Measurements from ENCODE around the gene MTERF4. TPM values are rescaled to one million over a fixed set of nuclear protein-coding genes. Genes with fewer than 3 reads are reported as not detected.

Gene MTERF4
- polyA plus RNA-seq, 2 of the 4 experiments (the other 2 are of a cell fraction) = 44.9 to 47.1 TPM

DNA sequence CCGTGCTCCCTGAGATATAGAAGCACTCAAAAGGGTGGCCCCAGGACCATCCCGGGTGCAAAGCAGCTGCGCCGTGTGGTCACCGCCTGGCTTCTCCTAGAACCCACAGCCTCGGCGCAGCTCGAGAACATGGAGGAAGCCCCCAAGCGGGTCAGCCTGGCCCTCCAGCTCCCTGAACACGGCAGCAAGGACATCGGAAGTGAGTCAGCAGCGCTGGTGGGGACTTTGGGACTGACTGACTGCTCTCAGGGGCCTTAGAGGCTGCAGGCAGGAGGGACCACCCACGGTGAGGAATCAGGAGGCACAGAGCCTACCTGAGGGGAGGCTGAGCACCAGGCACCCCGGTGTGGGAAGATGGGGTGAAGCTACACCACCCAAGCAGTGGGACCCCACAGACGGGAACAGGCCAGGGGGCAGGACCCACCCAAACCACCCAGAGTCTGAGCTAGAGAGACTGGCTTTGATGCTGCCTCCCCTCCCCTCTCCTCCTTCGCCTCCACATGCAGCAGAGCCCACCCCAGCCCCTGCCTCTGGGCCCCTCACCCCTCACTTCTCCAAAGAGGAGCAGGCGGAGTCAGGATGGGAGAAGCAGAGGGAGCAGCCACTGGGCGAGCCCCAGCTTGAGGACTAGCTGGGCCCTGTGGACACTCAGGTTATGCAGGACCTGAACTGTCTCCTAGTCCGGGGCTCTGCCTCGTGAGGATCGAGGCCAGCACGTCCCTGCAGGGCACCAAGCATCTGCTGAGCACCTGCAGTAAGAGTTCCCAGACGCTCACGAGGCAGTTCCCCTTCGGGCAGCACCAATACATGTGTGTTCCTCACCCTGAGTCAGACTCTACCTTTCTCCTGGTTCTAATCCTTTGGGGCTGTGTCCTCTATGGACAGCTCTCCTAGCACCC lies 28.7 kb downstream of the MTERF4 start:
- 70% methylated on average over 15 of the region's 25 CpGs for WGBS (ENCODE audit: missing lambda C conversion rate)

DNA sequence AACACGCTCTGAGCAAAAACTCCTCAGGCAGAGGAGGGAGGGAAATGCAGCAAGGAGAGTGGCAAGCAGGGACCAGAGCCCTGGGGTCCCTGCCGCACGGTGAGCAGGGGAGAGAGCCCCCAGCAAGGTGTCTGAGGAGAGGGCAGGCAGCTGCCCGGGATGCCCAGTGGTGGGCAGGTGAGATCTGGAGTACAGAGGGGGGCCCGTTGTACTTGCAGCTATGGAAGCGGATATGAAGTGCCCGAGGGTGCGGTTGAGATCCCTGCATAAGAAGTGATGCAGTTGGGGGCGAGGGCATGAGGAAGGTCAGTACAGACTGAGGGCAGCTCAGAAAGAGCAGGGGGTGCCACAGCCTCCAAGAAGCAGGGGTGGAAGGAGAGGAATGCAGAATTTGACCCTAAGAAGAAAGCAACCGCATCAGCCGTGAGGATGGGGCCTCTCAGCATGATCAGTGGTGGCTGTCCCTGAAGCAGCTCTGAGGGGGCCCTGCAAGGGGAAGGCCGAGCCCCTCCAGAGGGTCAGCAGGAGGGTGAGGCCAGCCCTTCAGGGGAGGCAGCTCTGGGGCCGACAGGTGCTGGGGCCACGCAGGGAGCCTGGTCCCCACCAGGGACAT lies 29.4 kb downstream of the MTERF4 start:
- Histone ChIP-seq H3K4me1 (no peaks in the 10 kb centered on the region), H3K27ac (no peak overlapping the region), H3K4me3 (no peak overlapping the region), H3K9me3 (no peaks in the 10 kb centered on the region), H3K4me2 (no peak overlapping the region)
- no peak for DNase-seq (ENCODE audit: low read depth in 1 of 2, low spot score in 1 of 2)
- ChIA-PET POLR2A (no interaction called here), CTCF (interaction anchor here (0.8 to 1.5 kb wide), 4 partner anchors 8 to 197 kb away, joined by 3 to 5 read pairs (median 4); partner anchors contain the start of gene PPP1R7)
- no peak for FAIRE-seq
- TF ChIP-seq HDAC2 (IDR thresholded peaks at IDR 0.05) (no peak), RCOR1 (IDR thresholded peaks at IDR 0.05; ENCODE audit: low read depth, low read length) (no peak), HOXB13 (CRISPR knock-in tag; IDR thresholded peaks at IDR 0.05; ENCODE audit: low read depth) (no peak), ZSCAN20 (CRISPR knock-in tag; IDR thresholded peaks at IDR 0.05) (no peak), ZC3H11A (IDR thresholded peaks at IDR 0.05) (no peak), KDM1A (IDR thresholded peaks at IDR 0.05; ENCODE audit: low read depth) (no peak), MAX (IDR thresholded peaks at IDR 0.05) (no peak), KDM5A (IDR thresholded peaks at IDR 0.05) (no peak), RFX5 (IDR thresholded peaks at IDR 0.05) (no peak), MYC (IDR thresholded peaks at IDR 0.05; ENCODE audit: borderline replicate concordance, low read length) (no peak)
- TF ChIP-seq, protein P1, sequence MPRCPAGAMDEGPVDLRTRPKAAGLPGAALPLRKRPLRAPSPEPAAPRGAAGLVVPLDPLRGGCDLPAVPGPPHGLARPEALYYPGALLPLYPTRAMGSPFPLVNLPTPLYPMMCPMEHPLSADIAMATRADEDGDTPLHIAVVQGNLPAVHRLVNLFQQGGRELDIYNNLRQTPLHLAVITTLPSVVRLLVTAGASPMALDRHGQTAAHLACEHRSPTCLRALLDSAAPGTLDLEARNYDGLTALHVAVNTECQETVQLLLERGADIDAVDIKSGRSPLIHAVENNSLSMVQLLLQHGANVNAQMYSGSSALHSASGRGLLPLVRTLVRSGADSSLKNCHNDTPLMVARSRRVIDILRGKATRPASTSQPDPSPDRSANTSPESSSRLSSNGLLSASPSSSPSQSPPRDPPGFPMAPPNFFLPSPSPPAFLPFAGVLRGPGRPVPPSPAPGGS (IDR thresholded peaks at IDR 0.05) = no peak
- WGBS (ENCODE audit: missing lambda C conversion rate) = 68% methylated on average over 14 of the region's 14 CpGs
- ATAC-seq = no peak

More for the DNA sequence above, 28.7 kb downstream of the MTERF4 start:
- no peaks in the 10 kb centered on the region for H3K9me3 ChIP-seq
- no peak overlapping the region for H3K4me3 ChIP-seq
- DNase-seq (ENCODE audit: low read depth in 1 of 2, low spot score in 1 of 2) (no peak), ATAC-seq (no peak; a peak in 1 of 6 replicates), FAIRE-seq (no peak)
- H3K27ac ChIP-seq = no peak overlapping the region
- no peak overlapping the region for H3K4me2 ChIP-seq
- POLR2A ChIA-PET = no interaction called here
- TF ChIP-seq MYC (IDR thresholded peaks at IDR 0.05; ENCODE audit: borderline replicate concordance, low read length) (no peak), EP300 (IDR thresholded peaks at IDR 0.05) (no peak), ZSCAN20 (CRISPR knock-in tag; IDR thresholded peaks at IDR 0.05) (no peak), HOXA7 (CRISPR knock-in tag; IDR thresholded peaks at IDR 0.05) (no peak), RARB (CRISPR knock-in tag; IDR thresholded peaks at IDR 0.05) (no peak), TP53 (CRISPR knock-in tag; IDR thresholded peaks at IDR 0.05) (no peak)
- CTCF ChIA-PET = interaction anchor here (0.8 to 1.5 kb wide), 3 partner anchors 10 to 196 kb away, joined by 3 to 5 read pairs (median 4); partner anchors contain the start of gene PPP1R7
- no peaks in the 10 kb centered on the region for H3K4me1 ChIP-seq

DNA sequence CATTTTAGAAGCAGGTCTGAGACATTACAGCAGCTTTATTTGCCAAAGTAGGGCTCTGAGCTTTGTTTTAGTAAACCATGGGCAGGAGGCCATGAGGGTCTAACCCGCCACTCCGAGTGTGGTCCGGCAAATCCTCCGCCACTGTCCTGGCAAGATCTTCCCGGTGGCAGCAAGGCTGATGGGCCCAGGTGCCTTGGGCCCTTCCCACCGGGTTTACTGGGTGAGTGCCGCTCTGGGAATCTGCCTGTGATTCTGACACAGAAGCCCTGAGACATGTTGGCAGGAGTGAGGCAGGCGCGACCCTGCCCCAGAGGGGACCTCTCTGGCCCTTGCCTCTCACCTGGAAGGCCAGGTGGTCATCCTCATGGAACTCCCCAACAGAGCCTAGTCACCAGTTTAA lies 29.9 kb downstream of the MTERF4 start:
- POLR2A ChIA-PET = no interaction called here
- CTCF ChIA-PET = interaction anchor here (0.9 to 1.4 kb wide), 2 partner anchors 9 to 12 kb away, joined by 3 to 6 read pairs; no protein-coding TSS in a partner anchor

More for the DNA sequence above, 29.9 kb downstream of the MTERF4 start:
- H3K4me3 ChIP-seq = no peak overlapping the region
- WGBS (ENCODE audit: missing lambda C conversion rate) = 82% methylated on average over 9 of the region's 9 CpGs
- no peak for FAIRE-seq
- no peak for DNase-seq (ENCODE audit: low read depth in 1 of 2, low spot score in 1 of 2)
- H3K9me3 ChIP-seq = no peaks in the 10 kb centered on the region
- no peak overlapping the region for H3K4me2 ChIP-seq
- TF ChIP-seq HOXA7 (CRISPR knock-in tag; IDR thresholded peaks at IDR 0.05) = no peak
- TF ChIP-seq MAZ (IDR thresholded peaks at IDR 0.05; ENCODE audit: borderline replicate concordance, low read depth, low read length) = no peak
- no peak for TF ChIP-seq HOXB5 (CRISPR knock-in tag; IDR thresholded peaks at IDR 0.05)
- no peak for TF ChIP-seq CHD4 (IDR thresholded peaks at IDR 0.05; ENCODE audit: borderline replicate concordance)
- TF ChIP-seq RCOR1 (IDR thresholded peaks at IDR 0.05; ENCODE audit: low read depth, low read length) = no peak
- TF ChIP-seq SREBF2 (IDR thresholded peaks at IDR 0.05) = no peak
- TF ChIP-seq SMC3 (IDR thresholded peaks at IDR 0.05) = no peak
- TF ChIP-seq HEYL (CRISPR knock-in tag; IDR thresholded peaks at IDR 0.05) = no peak
- no peak for TF ChIP-seq NPAS2 (CRISPR knock-in tag; IDR thresholded peaks at IDR 0.05; ENCODE audit: borderline replicate concordance)
- TF ChIP-seq EHF (CRISPR knock-in tag; IDR thresholded peaks at IDR 0.05) = no peak
- no peak for TF ChIP-seq NFE2L2 (conservative IDR thresholded peaks at IDR 0.05; ENCODE audit: low read length)
- TF ChIP-seq PHF8 (IDR thresholded peaks at IDR 0.05; ENCODE audit: borderline replicate concordance, low read depth) = no peak
- no peak for TF ChIP-seq ZFP36 (IDR thresholded peaks at IDR 0.05; ENCODE audit: borderline replicate concordance, partially characterized antibody)
- TF ChIP-seq, protein P2, sequence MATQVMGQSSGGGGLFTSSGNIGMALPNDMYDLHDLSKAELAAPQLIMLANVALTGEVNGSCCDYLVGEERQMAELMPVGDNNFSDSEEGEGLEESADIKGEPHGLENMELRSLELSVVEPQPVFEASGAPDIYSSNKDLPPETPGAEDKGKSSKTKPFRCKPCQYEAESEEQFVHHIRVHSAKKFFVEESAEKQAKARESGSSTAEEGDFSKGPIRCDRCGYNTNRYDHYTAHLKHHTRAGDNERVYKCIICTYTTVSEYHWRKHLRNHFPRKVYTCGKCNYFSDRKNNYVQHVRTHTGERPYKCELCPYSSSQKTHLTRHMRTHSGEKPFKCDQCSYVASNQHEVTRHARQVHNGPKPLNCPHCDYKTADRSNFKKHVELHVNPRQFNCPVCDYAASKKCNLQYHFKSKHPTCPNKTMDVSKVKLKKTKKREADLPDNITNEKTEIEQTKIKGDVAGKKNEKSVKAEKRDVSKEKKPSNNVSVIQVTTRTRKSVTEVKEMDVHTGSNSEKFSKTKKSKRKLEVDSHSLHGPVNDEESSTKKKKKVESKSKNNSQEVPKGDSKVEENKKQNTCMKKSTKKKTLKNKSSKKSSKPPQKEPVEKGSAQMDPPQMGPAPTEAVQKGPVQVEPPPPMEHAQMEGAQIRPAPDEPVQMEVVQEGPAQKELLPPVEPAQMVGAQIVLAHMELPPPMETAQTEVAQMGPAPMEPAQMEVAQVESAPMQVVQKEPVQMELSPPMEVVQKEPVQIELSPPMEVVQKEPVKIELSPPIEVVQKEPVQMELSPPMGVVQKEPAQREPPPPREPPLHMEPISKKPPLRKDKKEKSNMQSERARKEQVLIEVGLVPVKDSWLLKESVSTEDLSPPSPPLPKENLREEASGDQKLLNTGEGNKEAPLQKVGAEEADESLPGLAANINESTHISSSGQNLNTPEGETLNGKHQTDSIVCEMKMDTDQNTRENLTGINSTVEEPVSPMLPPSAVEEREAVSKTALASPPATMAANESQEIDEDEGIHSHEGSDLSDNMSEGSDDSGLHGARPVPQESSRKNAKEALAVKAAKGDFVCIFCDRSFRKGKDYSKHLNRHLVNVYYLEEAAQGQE (IDR thresholded peaks at IDR 0.05) = no peak
- no peak for TF ChIP-seq MAX (IDR thresholded peaks at IDR 0.05)
- no peak for TF ChIP-seq TFCP2L1 (CRISPR knock-in tag; IDR thresholded peaks at IDR 0.05)
- no peak for ATAC-seq
- H3K4me1 ChIP-seq = no peaks in the 10 kb centered on the region
- H3K27ac ChIP-seq = no peak overlapping the region
